IMR-90 (cell line): ENCODE measurements around the gene AFMID. TPM values are rescaled to one million over a fixed set of nuclear protein-coding genes. Genes with fewer than 3 reads are reported as not detected.

Experiments
- ATAC-seq: fragments of 200-7000 bp; cut with Tn5 transposase; 2 replicates; pipeline ENCODE4 v1.9.1; 2020; ENCODE audit warnings: low read depth, mild to moderate bottlenecking, moderate library complexity
- BruUV-seq: library from RNA; stranded (reverse); fragments of 400-500 nt; replicated peaks from 2 replicates; lab custom pipeline; 2021; lab: Mats Ljungman, UMichigan
- CTCF ChIA-PET: fragments of 300-600 bp; formaldehyde crosslinking; extraction: SDS; loops from one replicate; lab custom pipeline; 2021; ENCODE audit warnings: antibody characterized with exemption; lab: Yijun Ruan, JAX
- POLR2A ChIA-PET: fragments of 300-600 bp; sonication (Branson Sonifier 250); formaldehyde crosslinking; loops from one replicate; lab custom pipeline; 2022; ENCODE audit warnings: antibody characterized with exemption; ENCODE audit not compliant: unreplicated experiment; lab: Charles Lee
- DNase-seq: peaks from one replicate; pipeline ENCODE4 v3.0.0; 2013
- H2AFZ ChIP-seq: replicated peaks from 2 replicates; pipeline ENCODE3; 2013; ENCODE audit warnings: low read length, mild to moderate bottlenecking; ENCODE audit not compliant: poor library complexity
- H2AK5ac ChIP-seq: 2 replicates; pipeline ENCODE4 v1.6.1; 2013; ENCODE audit warnings: low read depth, low read length, inconsistent platforms
- H2AK9ac ChIP-seq: replicated peaks from 2 replicates; pipeline ENCODE3; 2013; ENCODE audit warnings: mild to moderate bottlenecking, low read depth, low read length, moderate library complexity; ENCODE audit not compliant: poor library complexity
- H2BK120ac ChIP-seq: 2 replicates; pipeline ENCODE4 v1.6.1; 2013; ENCODE audit warnings: low read depth, low read length, inconsistent platforms
- H2BK15ac ChIP-seq: 3 replicates; pipeline ENCODE4 v1.6.1; 2013; ENCODE audit warnings: low read depth, low read length, inconsistent platforms
- H2BK20ac ChIP-seq: 2 replicates; pipeline ENCODE4 v1.6.1; 2013; ENCODE audit warnings: low read depth, mild to moderate bottlenecking, inconsistent platforms, low read length, moderate library complexity
- H2BK5ac ChIP-seq: 2 replicates; pipeline ENCODE4 v1.6.1; 2013; ENCODE audit warnings: mild to moderate bottlenecking, low read depth, low read length, inconsistent platforms; ENCODE audit not compliant: poor library complexity, severe bottlenecking
- H3K14ac ChIP-seq: replicated peaks from 2 replicates; pipeline ENCODE4 v1.6.1; 2013; ENCODE audit warnings: low read depth, low read length, inconsistent platforms
- H3K18ac ChIP-seq: 2 replicates; pipeline ENCODE4 v1.6.1; 2013; ENCODE audit warnings: low read depth, low read length, control low read depth
- H3K23ac ChIP-seq: 2 replicates; pipeline ENCODE4 v1.6.1; 2013; ENCODE audit warnings: low read depth, low read length, inconsistent platforms
- H3K27ac ChIP-seq: 2 replicates; pipeline ENCODE4 v1.5.1; 2013; ENCODE audit warnings: mild to moderate bottlenecking, control low read depth, low read length; ENCODE audit not compliant: insufficient read depth
- H3K27me3 ChIP-seq: 2 replicates; pipeline ENCODE4 v1.6.1; 2013; ENCODE audit warnings: low read length; ENCODE audit not compliant: control insufficient read depth, insufficient read depth
- H3K36me3 ChIP-seq: 2 replicates; pipeline ENCODE4 v1.6.1; 2013; ENCODE audit warnings: low read length, mixed read lengths; ENCODE audit not compliant: control insufficient read depth, insufficient read depth
- H3K4ac ChIP-seq: 2 replicates; pipeline ENCODE4 v1.6.1; 2013; ENCODE audit warnings: low read depth, low read length, inconsistent platforms
- H3K4me1 ChIP-seq: 2 replicates; pipeline ENCODE4 v1.6.1; 2013; ENCODE audit warnings: low read length, mixed read lengths; ENCODE audit not compliant: control insufficient read depth, insufficient read depth
- H3K4me2 ChIP-seq: 2 replicates; pipeline ENCODE4 v1.6.1; 2013; ENCODE audit warnings: low read depth, mild to moderate bottlenecking, control low read depth, low read length, moderate library complexity
- H3K4me3 ChIP-seq: 2 replicates; pipeline ENCODE4 v1.5.1; 2013; ENCODE audit warnings: low read depth, mild to moderate bottlenecking, control low read depth, low read length, moderate library complexity; ENCODE audit not compliant: insufficient read depth
- H3K56ac ChIP-seq: 2 replicates; pipeline ENCODE4 v1.6.1; 2013; ENCODE audit warnings: low read length, inconsistent platforms; ENCODE audit not compliant: insufficient read depth; ENCODE audit errors: extremely low read depth
- H3K79me1 ChIP-seq, 2 experiments: 2 replicates each; pipeline ENCODE4 v1.6.1; 2013; ENCODE audit warnings: low read length in 2 of 2, inconsistent platforms in 1 of 2, low read depth in 1 of 2
- H3K9ac ChIP-seq: 2 replicates; pipeline ENCODE4 v1.6.1; 2013; ENCODE audit warnings: low read depth, low read length, control low read depth
- H3K9me1 ChIP-seq: 2 replicates; pipeline ENCODE4 v1.6.1; 2013; ENCODE audit warnings: low read length, inconsistent platforms; ENCODE audit not compliant: insufficient read depth
- H3K9me3 ChIP-seq: 2 replicates; pipeline ENCODE4 v1.6.1; 2013; ENCODE audit warnings: low read length; ENCODE audit not compliant: control insufficient read depth, insufficient read depth
- H4K20me1 ChIP-seq: 2 replicates; pipeline ENCODE4 v1.6.1; 2013; ENCODE audit warnings: low read length, inconsistent platforms; ENCODE audit not compliant: insufficient read depth
- H4K5ac ChIP-seq: 2 replicates; pipeline ENCODE4 v1.6.1; 2013; ENCODE audit warnings: mild to moderate bottlenecking, low read depth, low read length, control low read depth
- H4K8ac ChIP-seq, 2 experiments: 2 replicates each; pipeline ENCODE4 v1.6.1; 2013; ENCODE audit warnings: low read depth in 2 of 2, low read length in 2 of 2, control low read depth in 1 of 2, inconsistent platforms in 1 of 2
- H4K91ac ChIP-seq: 2 replicates; pipeline ENCODE4 v1.6.1; 2013; ENCODE audit warnings: low read depth, low read length, inconsistent platforms; ENCODE audit not compliant: insufficient read depth
- MAZ ChIP-seq: IDR thresholded peaks from 2 replicates; pipeline ENCODE4 v1.6.1; 2012; ENCODE audit warnings: low read depth, mild to moderate bottlenecking, low read length, improper control_type of control experiment, moderate library complexity, borderline replicate concordance
- MXI1 ChIP-seq: IDR thresholded peaks from 2 replicates; pipeline ENCODE4 v1.6.1; 2012; ENCODE audit warnings: low read depth, mild to moderate bottlenecking, low read length, moderate library complexity, borderline replicate concordance
- RCOR1 ChIP-seq: IDR thresholded peaks from 2 replicates; pipeline ENCODE4 v1.6.1; 2012; ENCODE audit warnings: mild to moderate bottlenecking, low read length, improper control_type of control experiment; ENCODE audit not compliant: insufficient replicate concordance
- WGBS, 2 experiments: methylation state at CpG; one replicate each; pipeline versions ENCODE4 v1.1.5 to v1.1.7; 2013; ENCODE audit warnings: missing lambda C conversion rate in 2 of 2; ENCODE audit not compliant: insufficient read length in 1 of 2; ENCODE audit errors: extremely low coverage in 2 of 2; 5-methylcytosine and 5-hydroxymethylcytosine counted together
- dilution Hi-C: fragments of 300-500 bp; cut with HindIII; formaldehyde crosslinking; loops from one replicate; pipeline ENCODE4 v1.14.3; 2018; ENCODE audit warnings: low sequenced_read_pairs; ENCODE audit not compliant: unreplicated experiment
- in situ Hi-C: fragments of 300-500 bp; cut with MboI; formaldehyde crosslinking; loops from 3 replicates; pipeline ENCODE4 v1.14.3; 2019; ENCODE audit warnings: low sequenced_read_pairs, inconsistent platforms, mixed read lengths
- intact Hi-C: fragments of 100-400 bp; cut with micrococcal nuclease; formaldehyde crosslinking; loops from 2 replicates; pipeline ENCODE4 v1.10.0; 2022
- polyA plus RNA-seq, 3 experiments: library from polyadenylated mRNA; depleted of rRNA; stranded (reverse); fragments of >200 nt; gene quantifications; 2 replicates each; pipeline ENCODE4 v1.2.3, GENCODE V29; 2012; ENCODE audit warnings: low replicate concordance in 1 of 3
- total RNA-seq: library from RNA; depleted of rRNA; stranded (reverse); fragments of >200 nt; gene quantifications from 2 replicates; pipeline ENCODE4 v1.2.3, GENCODE V29; 2012

AFMID gene
- total and polyA plus RNA-seq, 2 of the 4 experiments (the other 2 are of a cell fraction): 41.0 to 65.1 TPM

DNA sequence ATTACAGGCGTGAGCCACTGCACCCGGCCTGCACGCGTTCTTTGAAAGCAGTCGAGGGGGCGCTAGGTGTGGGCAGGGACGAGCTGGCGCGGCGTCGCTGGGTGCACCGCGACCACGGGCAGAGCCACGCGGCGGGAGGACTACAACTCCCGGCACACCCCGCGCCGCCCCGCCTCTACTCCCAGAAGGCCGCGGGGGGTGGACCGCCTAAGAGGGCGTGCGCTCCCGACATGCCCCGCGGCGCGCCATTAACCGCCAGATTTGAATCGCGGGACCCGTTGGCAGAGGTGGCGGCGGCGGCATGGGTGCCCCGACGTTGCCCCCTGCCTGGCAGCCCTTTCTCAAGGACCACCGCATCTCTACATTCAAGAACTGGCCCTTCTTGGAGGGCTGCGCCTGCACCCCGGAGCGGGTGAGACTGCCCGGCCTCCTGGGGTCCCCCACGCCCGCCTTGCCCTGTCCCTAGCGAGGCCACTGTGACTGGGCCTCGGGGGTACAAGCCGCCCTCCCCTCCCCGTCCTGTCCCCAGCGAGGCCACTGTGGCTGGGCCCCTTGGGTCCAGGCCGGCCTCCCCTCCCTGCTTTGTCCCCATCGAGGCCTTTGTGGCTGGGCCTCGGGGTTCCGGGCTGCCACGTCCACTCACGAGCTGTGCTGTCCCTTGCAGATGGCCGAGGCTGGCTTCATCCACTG is 27.0 kb downstream of the AFMID start, which contains the start of gene BIRC5:
Gene BIRC5 (plus strand): TSS at position 238 of the 690 bp plus-strand sequence. CDS start 64 bp downstream, at position 302.
- Histone ChIP-seq H2BK15ac (no peak within 1 kb of the TSS), H3K9me3 (no peaks in the 10 kb centered on the region), H3K4me3 (peak within 1 kb of the TSS; percentile 89), H3K4me2 (peak within 1 kb of the TSS; percentile 96), H3K36me3 (no peaks in the 10 kb centered on the region; the same call in 1 of the 2 replicates), H4K91ac (peak within 1 kb of the TSS; percentile 90), H2BK20ac (no peak within 1 kb of the TSS), H3K9me1 (0 out of 2 replicates have a peak, but pooled peaks cover 2% of the 10 kb centered on the region), H3K18ac (no peak within 1 kb of the TSS), H3K23ac (peak within 1 kb of the TSS; percentile 4; the same call in 1 of the 2 replicates), H2AK9ac (peak within 1 kb of the TSS; percentile 83), H4K5ac (no peak within 1 kb of the TSS; the same call in 1 of the 2 replicates), H2BK120ac (no peak within 1 kb of the TSS), H3K9ac (peak within 1 kb of the TSS; percentile 73; the same call in 1 of the 2 replicates), H2AK5ac (peak within 1 kb of the TSS; percentile 5), H4K8ac (peak within 1 kb of the TSS; percentile 46 to 66; a peak in 3 of 4 replicates), H3K14ac (peak within 1 kb of the TSS; percentile 67), H3K56ac (peak within 1 kb of the TSS; percentile 48), H4K20me1 (no peaks in the 10 kb centered on the region), H2BK5ac (peak within 1 kb of the TSS; percentile 69), H3K79me1 (peaks cover 6 to 18% of the 10 kb centered on the region in 2 experiments), H3K27me3 (no peaks in the 10 kb centered on the region; the same call in 1 of the 2 replicates), H3K4me1 (0 out of 2 replicates have a peak, but pooled peaks cover 1% of the 10 kb centered on the region), H3K27ac (peak within 1 kb of the TSS; percentile 60; the same call in 1 of the 2 replicates), H2AFZ (peak within 1 kb of the TSS; percentile 94), H3K4ac (peak within 1 kb of the TSS; percentile 44)
- in situ Hi-C loops (no loop called here), dilution Hi-C loops (no loop called here), intact Hi-C loops (no loop called here)
- 0% methylated on average over 28 of the region's 60 CpGs; no CpG with 5 or more reads in 1 of the 2 experiments for WGBS, 2 experiments
- ATAC-seq (peak; percentile 100), DNase-seq (peak; percentile 69)
- CTCF ChIA-PET: no interaction called here
- POLR2A ChIA-PET: no interaction called here
- BruUV-seq: TSS peak; percentile 64
- TF ChIP-seq RCOR1 (no peak), MAZ (peak; percentile 79; the same call in 1 of the 2 replicates), MXI1 (peak; percentile 100)
